ENCODE results near the gene PITPNC1. TPM values are rescaled to one million over a fixed set of nuclear protein-coding genes. Genes with fewer than 3 reads are reported as not detected.

The PITPNC1 gene
- total RNA-seq, 1 donor from 2014 or later = 8.1 TPM

DNA sequence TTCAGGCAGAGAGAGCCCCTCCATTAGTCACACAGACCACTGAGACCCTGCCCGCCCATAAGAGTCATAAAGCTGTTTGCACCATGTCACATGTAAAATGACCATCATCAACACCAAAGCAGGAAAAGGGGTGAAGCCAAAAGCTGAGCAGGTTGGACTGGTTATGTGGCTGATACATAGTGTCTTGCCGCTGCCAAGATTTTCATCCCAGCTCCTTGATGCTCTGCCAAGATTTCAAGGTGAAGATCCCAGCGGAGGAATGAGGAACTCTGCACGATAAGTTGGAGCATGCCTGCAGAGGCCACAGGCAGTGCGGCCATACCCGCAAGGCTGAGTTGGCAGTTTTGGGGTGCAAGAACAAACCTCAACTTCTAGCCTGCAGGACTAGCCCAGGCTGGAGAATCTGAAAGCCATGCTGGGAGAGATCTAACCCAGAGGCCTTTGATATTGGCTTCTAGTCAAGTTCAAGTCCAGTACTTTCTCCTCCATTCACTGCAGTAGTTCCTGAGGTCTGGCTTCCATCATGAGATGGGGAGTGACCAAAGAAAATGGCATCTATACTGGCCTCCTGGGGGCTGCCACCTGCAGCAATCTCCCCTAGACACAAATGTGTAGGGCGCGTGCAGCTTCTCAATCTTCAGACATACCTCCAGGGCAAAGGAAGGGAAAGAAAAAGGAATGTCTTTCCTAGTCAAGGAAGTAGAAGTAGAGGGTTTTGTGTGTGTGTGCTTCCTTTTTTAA, 261.0 kb downstream of the PITPNC1 start:
- no peaks in the 10 kb centered on the region for H3K9me3 ChIP-seq
- H3K27me3 ChIP-seq = no peaks in the 10 kb centered on the region
- no peak overlapping the region for H3K4me3 ChIP-seq
- H3K4me1 ChIP-seq = peaks cover 37% of the 10 kb centered on the region
- H3K36me3 ChIP-seq = no peaks in the 10 kb centered on the region
- no peak for TF ChIP-seq POLR2A (IDR thresholded peaks at IDR 0.05)
- TF ChIP-seq POLR2AphosphoS5 (IDR thresholded peaks at IDR 0.05; ENCODE audit: insufficient read depth in 1 of 2, low read depth in 1 of 2) = peak in 1 of 2 donors; percentile 75
- peak overlapping the region; percentile 40 for H3K27ac ChIP-seq
- DNase-seq (ENCODE audit: extremely low spot score in 2 of 2) = no peak
- intact Hi-C loops (cut with DNase I) = no loop called here

DNA sequence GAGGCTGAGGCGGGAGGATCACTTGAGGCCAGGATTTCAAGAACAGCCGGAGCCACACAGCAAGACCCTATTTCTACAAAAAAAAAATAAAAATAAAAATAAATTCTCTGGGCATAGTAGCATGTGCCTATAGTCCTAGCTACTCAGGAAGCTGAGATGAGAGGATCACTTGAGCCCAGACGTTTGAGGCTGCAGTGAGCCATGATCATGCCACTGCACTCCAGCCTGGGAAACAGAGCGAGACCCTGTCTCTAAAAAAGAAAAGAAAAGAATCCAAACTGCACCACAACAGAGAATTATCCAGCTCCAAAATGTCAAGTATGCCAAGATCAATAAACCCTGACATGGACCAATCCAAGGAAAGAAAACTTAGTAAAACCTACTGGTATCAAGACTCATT, 261.8 kb downstream of the PITPNC1 start:
- H3K9me3 ChIP-seq = no peaks in the 10 kb centered on the region
- H3K4me1 ChIP-seq = peaks cover 37% of the 10 kb centered on the region
- H3K36me3 ChIP-seq = no peaks in the 10 kb centered on the region
- TF ChIP-seq POLR2AphosphoS5 (IDR thresholded peaks at IDR 0.05; ENCODE audit: insufficient read depth in 1 of 2, low read depth in 1 of 2) = no peak
- no peak for TF ChIP-seq CTCF (IDR thresholded peaks at IDR 0.05)
- no peak for TF ChIP-seq POLR2A (IDR thresholded peaks at IDR 0.05)
- no peak for DNase-seq (ENCODE audit: extremely low spot score in 2 of 2)
- no peak overlapping the region for H3K27ac ChIP-seq
- intact Hi-C loops (cut with DNase I) = no loop called here
- H3K4me3 ChIP-seq = no peak overlapping the region
- H3K27me3 ChIP-seq = no peaks in the 10 kb centered on the region

DNA sequence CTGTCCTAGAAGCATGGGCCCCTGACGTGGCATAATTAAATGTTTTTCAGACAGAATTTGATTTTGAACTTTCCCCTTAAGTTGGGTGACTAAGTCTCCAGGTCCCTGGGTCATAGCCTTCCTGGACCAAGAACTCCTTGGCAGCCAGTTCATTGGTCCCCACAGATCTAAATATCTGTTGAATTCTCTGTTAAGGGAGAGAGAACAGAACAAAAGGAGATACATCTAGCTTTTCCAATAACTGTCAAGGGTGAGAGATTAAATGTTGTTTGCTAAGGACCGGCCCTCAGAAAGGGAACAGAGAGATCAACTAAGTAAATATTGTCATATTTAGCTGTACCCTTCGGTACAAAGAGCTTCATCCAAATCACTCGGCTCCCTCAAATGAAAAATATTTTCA, 262.5 kb downstream of the PITPNC1 start:
- Histone ChIP-seq H3K27ac (peak overlapping the region; percentile 39), H3K27me3 (no peaks in the 10 kb centered on the region), H3K9me3 (no peaks in the 10 kb centered on the region), H3K36me3 (no peaks in the 10 kb centered on the region), H3K4me1 (peaks cover 37% of the 10 kb centered on the region), H3K4me3 (no peak overlapping the region)
- DNase-seq (ENCODE audit: extremely low spot score in 2 of 2) = no peak
- intact Hi-C loops (cut with DNase I) = no loop called here
- no peak for TF ChIP-seq CTCF (IDR thresholded peaks at IDR 0.05)
- no peak for TF ChIP-seq POLR2A (IDR thresholded peaks at IDR 0.05)
- TF ChIP-seq POLR2AphosphoS5 (IDR thresholded peaks at IDR 0.05; ENCODE audit: insufficient read depth in 1 of 2, low read depth in 1 of 2) = no peak

DNA sequence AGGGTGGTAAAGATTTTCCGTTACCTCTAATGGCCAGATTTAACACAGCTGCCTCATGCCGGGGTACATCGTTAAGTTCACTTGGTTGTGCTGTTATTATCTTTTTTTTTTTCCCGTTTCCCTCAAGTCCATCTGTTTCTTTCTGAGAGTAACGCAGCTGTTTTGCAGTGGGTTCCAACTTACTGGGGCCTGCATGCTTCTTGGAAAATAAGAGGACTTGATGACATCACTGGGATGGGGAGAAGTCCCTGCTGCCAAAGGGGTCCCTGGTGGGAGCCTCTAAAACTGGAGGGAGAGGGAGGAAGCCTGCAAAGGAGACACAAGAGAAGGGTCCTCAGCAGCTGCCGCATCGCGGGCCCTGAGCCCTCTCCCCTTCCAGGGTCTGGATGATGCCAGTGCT, 262.9 kb downstream of the PITPNC1 start:
- DNase-seq (ENCODE audit: extremely low spot score in 2 of 2) = no peak
- H3K9me3 ChIP-seq = no peaks in the 10 kb centered on the region
- intact Hi-C loops (cut with DNase I) = no loop called here
- peak overlapping the region; percentile 39 for H3K27ac ChIP-seq
- no peak overlapping the region for H3K4me3 ChIP-seq
- H3K36me3 ChIP-seq = no peaks in the 10 kb centered on the region
- no peak for TF ChIP-seq POLR2A (IDR thresholded peaks at IDR 0.05)
- TF ChIP-seq POLR2AphosphoS5 (IDR thresholded peaks at IDR 0.05; ENCODE audit: insufficient read depth in 1 of 2, low read depth in 1 of 2) = no peak
- no peak for TF ChIP-seq CTCF (IDR thresholded peaks at IDR 0.05)
- peaks cover 37% of the 10 kb centered on the region for H3K4me1 ChIP-seq
- H3K27me3 ChIP-seq = no peaks in the 10 kb centered on the region

- no peak for TF ChIP-seq POLR2AphosphoS5 (IDR thresholded peaks at IDR 0.05; ENCODE audit: insufficient read depth in 1 of 2, low read depth in 1 of 2)
- no peak for TF ChIP-seq POLR2A (IDR thresholded peaks at IDR 0.05)
- TF ChIP-seq CTCF (IDR thresholded peaks at IDR 0.05) = no peak
- H3K36me3 ChIP-seq = no peaks in the 10 kb centered on the region
- H3K4me1 ChIP-seq = peaks cover 28% of the 10 kb centered on the region
- no peak overlapping the region for H3K27ac ChIP-seq
- H3K27me3 ChIP-seq = no peaks in the 10 kb centered on the region
- H3K4me3 ChIP-seq = no peak overlapping the region
- no peak for DNase-seq (ENCODE audit: extremely low spot score in 2 of 2)
- intact Hi-C loops (cut with DNase I) = no loop called here
- H3K9me3 ChIP-seq = no peaks in the 10 kb centered on the region
Observed at GRCh38 chr17:67642488-67642887, 265.4 kb downstream of the PITPNC1 start.
